Activated T-cell treated with anti-CD3 and anti-CD28 coated beads for 1 hour (primary cell): ENCODE data around the gene PRF1.
A peak's percentile ranks its signal among the peaks of the same experiment; 100 is the strongest.
"Not testable (repeated sequence)": the region's sequence is repeated elsewhere in the genome, so short reads cannot be mapped to it uniquely, and the experiment has no call there.

ENCODE experiments used
- DNase-seq: peaks from one replicate; pipeline ENCODE4 v3.0.0-alpha.2; 2020; ENCODE audit warnings: low read depth

The PRF1 gene

GRCh38 chr10:70602665-70603448, at the start of gene PRF1:
TSS of gene PRF1 (minus strand) at chr10:70602741. CDS start at chr10:70600902, 1,839 bp downstream.
- peak; percentile 62 for DNase-seq

- DNase-seq, result no peak
These were observed 49.1 kb upstream of the PRF1 start for GRCh38 chr10:70651661-70652060.

- no peak for DNase-seq
These were observed 48.2 kb upstream of the PRF1 start for GRCh38 chr10:70650718-70651117.

- no peak for DNase-seq
These were observed 47.6 kb upstream of the PRF1 start for GRCh38 chr10:70650104-70650503.

- no peak for DNase-seq
These were observed 47.0 kb upstream of the PRF1 start for GRCh38 chr10:70649526-70649925.

GRCh38 chr10:70648427-70648826, 45.9 kb upstream of the PRF1 start:
- DNase-seq, result no peak

- DNase-seq, result no peak
These were observed 44.5 kb upstream of the PRF1 start for GRCh38 chr10:70647086-70647485.

- DNase-seq, result not testable (repeated sequence)
These were observed 42.4 kb upstream of the PRF1 start for GRCh38 chr10:70644959-70645358.

GRCh38 chr10:70643272-70643671, 40.7 kb upstream of the PRF1 start:
- DNase-seq, result not testable (repeated sequence)

GRCh38 chr10:70639640-70640383, 37.3 kb upstream of the PRF1 start:
- not testable (repeated sequence) for DNase-seq

GRCh38 chr10:70634515-70634914, 32.0 kb upstream of the PRF1 start:
- not testable (repeated sequence) for DNase-seq

- no peak for DNase-seq
These were observed 31.5 kb upstream of the PRF1 start for GRCh38 chr10:70634011-70634410.

- DNase-seq, result not testable (repeated sequence)
These were observed 29.2 kb upstream of the PRF1 start for GRCh38 chr10:70631735-70632134.

GRCh38 chr10:70629338-70629737, 26.8 kb upstream of the PRF1 start:
- no peak for DNase-seq

- DNase-seq, result no peak
These were observed 23.5 kb upstream of the PRF1 start for GRCh38 chr10:70626056-70626455.

GRCh38 chr10:70622981-70623844, 20.7 kb upstream of the PRF1 start:
- no peak for DNase-seq

GRCh38 chr10:70622541-70622940, 20.0 kb upstream of the PRF1 start:
- DNase-seq, result no peak

- DNase-seq, result no peak
These were observed 19.1 kb upstream of the PRF1 start for GRCh38 chr10:70621503-70622078.

GRCh38 chr10:70620020-70620289, 17.4 kb upstream of the PRF1 start:
- no peak for DNase-seq

- DNase-seq, result no peak
These were observed 16.9 kb upstream of the PRF1 start for GRCh38 chr10:70619271-70620019.

- DNase-seq, result no peak
These were observed 16.1 kb upstream of the PRF1 start for GRCh38 chr10:70618663-70619062.
